Nephron (organoid): ENCODE data around the gene FXYD4.

ENCODE experiments used
- H3K27ac Mint-ChIP-seq, 3 experiments: 2 replicates each; pipeline ENCODE4 v1.8.0; 2020; ENCODE audit warnings: mixed read lengths in 3 of 3, mild to moderate bottlenecking in 2 of 3, moderate library complexity in 1 of 3
- H3K27me3 Mint-ChIP-seq: 2 replicates; pipeline ENCODE4 v1.8.0; 2021; ENCODE audit warnings: low read depth, mild to moderate bottlenecking, moderate library complexity, mixed read lengths
- H3K36me3 Mint-ChIP-seq: 2 replicates; pipeline ENCODE4 v1.8.0; 2020; ENCODE audit warnings: low read depth, mixed read lengths
- H3K4me1 Mint-ChIP-seq: 2 replicates; pipeline ENCODE4 v1.8.0; 2020; ENCODE audit warnings: mixed read lengths
- H3K4me3 Mint-ChIP-seq, 3 experiments: 2 replicates each; pipeline ENCODE4 v1.8.0; 2020; ENCODE audit warnings: mild to moderate bottlenecking in 3 of 3, mixed read lengths in 3 of 3, moderate library complexity in 2 of 3
- H3K9me3 Mint-ChIP-seq: 2 replicates; pipeline ENCODE4 v1.8.0; 2020; ENCODE audit warnings: mixed read lengths
- TF ChIP-seq, protein P1 (sequence below), 3 experiments: fragments of 200-600 bp; sonication (generic); IDR thresholded peaks; one replicate each; pipeline ENCODE4 v1.5.0; 2021; ENCODE audit warnings: antibody characterized with exemption in 3 of 3; ENCODE audit not compliant: unreplicated experiment in 3 of 3

Gene FXYD4

DNA sequence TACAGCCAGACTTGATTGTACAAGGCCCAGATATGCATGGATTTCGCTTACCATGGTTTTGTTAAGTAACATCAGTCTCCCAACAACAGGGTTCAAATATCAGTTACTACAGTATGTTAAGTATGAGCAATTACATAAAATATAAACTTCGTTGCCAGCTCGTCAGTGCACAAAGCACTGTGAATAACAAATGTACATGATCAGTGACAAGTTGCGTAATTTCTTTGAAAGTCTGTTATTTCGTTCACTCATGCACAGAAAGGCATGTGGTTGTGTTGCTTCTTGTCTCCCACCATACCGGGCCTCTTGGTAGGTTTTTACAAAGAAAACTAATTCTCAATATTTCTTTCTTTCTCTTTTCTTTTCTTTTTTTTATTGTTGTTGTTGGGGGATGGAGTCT lies 53.0 kb downstream of the FXYD4 start:
- Mint-ChIP-seq H3K9me3 (no peaks in the 10 kb centered on the region), H3K4me1 (peaks cover 11% of the 10 kb centered on the region), H3K4me3 (no peak overlapping the region), H3K27me3 (no peaks in the 10 kb centered on the region), H3K36me3 (peaks cover 9% of the 10 kb centered on the region), H3K27ac (no peak overlapping the region)
- TF ChIP-seq, protein P1, sequence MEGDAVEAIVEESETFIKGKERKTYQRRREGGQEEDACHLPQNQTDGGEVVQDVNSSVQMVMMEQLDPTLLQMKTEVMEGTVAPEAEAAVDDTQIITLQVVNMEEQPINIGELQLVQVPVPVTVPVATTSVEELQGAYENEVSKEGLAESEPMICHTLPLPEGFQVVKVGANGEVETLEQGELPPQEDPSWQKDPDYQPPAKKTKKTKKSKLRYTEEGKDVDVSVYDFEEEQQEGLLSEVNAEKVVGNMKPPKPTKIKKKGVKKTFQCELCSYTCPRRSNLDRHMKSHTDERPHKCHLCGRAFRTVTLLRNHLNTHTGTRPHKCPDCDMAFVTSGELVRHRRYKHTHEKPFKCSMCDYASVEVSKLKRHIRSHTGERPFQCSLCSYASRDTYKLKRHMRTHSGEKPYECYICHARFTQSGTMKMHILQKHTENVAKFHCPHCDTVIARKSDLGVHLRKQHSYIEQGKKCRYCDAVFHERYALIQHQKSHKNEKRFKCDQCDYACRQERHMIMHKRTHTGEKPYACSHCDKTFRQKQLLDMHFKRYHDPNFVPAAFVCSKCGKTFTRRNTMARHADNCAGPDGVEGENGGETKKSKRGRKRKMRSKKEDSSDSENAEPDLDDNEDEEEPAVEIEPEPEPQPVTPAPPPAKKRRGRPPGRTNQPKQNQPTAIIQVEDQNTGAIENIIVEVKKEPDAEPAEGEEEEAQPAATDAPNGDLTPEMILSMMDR (IDR thresholded peaks at IDR 0.05; ENCODE audit: unreplicated experiment in 3 of 3) = no peak
